GM23338 (cell line): ENCODE measurements around the gene PTPRE. TPM values are rescaled to one million over a fixed set of nuclear protein-coding genes. Genes with fewer than 3 reads are reported as not detected.

Experiments used
- ATAC-seq: fragments of 200-7000 bp; cut with Tn5 transposase; 3 replicates; pipeline ENCODE4 v1.9.1; 2020
- DNase-seq: peaks from one replicate; pipeline ENCODE4 v3.0.0-alpha.2; 2015; ENCODE audit warnings: low spot score
- H2AFZ ChIP-seq: fragments of 200-600 bp; sonication (generic); 2 replicates; pipeline ENCODE4 v1.8.0; 2016; ENCODE audit warnings: antibody characterized with exemption, mild to moderate bottlenecking, moderate library complexity
- H3F3A ChIP-seq: fragments of 200-600 bp; sonication (generic); replicated peaks from 2 replicates; pipeline ENCODE4 v1.8.0; 2017; ENCODE audit warnings: antibody characterized with exemption, mixed run types, low read depth
- H3K27ac ChIP-seq: fragments of 200-600 bp; sonication (generic); 2 replicates; pipeline ENCODE4 v1.6.1; 2016; ENCODE audit warnings: low read depth
- H3K27me3 ChIP-seq: fragments of 200-600 bp; sonication (generic); 2 replicates; pipeline ENCODE4 v1.8.0; 2016; ENCODE audit warnings: mild to moderate bottlenecking, mixed run types, moderate library complexity; ENCODE audit not compliant: insufficient read depth
- H3K36me3 ChIP-seq: fragments of 200-600 bp; sonication (generic); 2 replicates; pipeline ENCODE4 v1.8.0; 2016; ENCODE audit warnings: mild to moderate bottlenecking; ENCODE audit not compliant: insufficient read depth
- H3K4me1 ChIP-seq: fragments of 200-600 bp; sonication (generic); 2 replicates; pipeline ENCODE4 v1.8.0; 2016; ENCODE audit warnings: mild to moderate bottlenecking, moderate library complexity; ENCODE audit not compliant: insufficient read depth
- H3K4me2 ChIP-seq: fragments of 200-600 bp; sonication (generic); 2 replicates; pipeline ENCODE4 v1.7.1; 2017; ENCODE audit warnings: mixed run types
- H3K4me3 ChIP-seq: fragments of 200-600 bp; sonication (generic); 2 replicates; pipeline ENCODE4 v1.6.1; 2016; ENCODE audit warnings: mixed run types
- H3K79me2 ChIP-seq: fragments of 200-600 bp; sonication (generic); replicated peaks from 2 replicates; pipeline ENCODE4 v1.8.0; 2017; ENCODE audit warnings: mild to moderate bottlenecking; ENCODE audit not compliant: insufficient read depth
- H3K9me2 ChIP-seq: fragments of 200-600 bp; sonication (generic); 2 replicates; pipeline ENCODE4 v1.8.0; 2017; ENCODE audit not compliant: insufficient read depth
- H4K20me1 ChIP-seq: fragments of 200-600 bp; sonication (generic); replicated peaks from 2 replicates; pipeline ENCODE4 v1.8.0; 2017; ENCODE audit warnings: mild to moderate bottlenecking; ENCODE audit not compliant: insufficient read depth
- H3K27ac Mint-ChIP-seq: 2 replicates; pipeline ENCODE4 v1.8.0; 2020; ENCODE audit warnings: inconsistent platforms, mild to moderate bottlenecking, moderate library complexity, mixed read lengths
- H3K27me3 Mint-ChIP-seq: 3 replicates; pipeline ENCODE4 v1.8.0; 2022; ENCODE audit warnings: low read depth, mild to moderate bottlenecking, moderate library complexity, mixed read lengths, inconsistent platforms; ENCODE audit not compliant: insufficient read depth, poor library complexity
- H3K36me3 Mint-ChIP-seq: 3 replicates; pipeline ENCODE4 v1.8.0; 2021; ENCODE audit warnings: low read depth, mild to moderate bottlenecking, inconsistent platforms, moderate library complexity, mixed read lengths
- H3K4me1 Mint-ChIP-seq: 3 replicates; pipeline ENCODE4 v1.8.0; 2020; ENCODE audit warnings: mild to moderate bottlenecking, inconsistent platforms, mixed read lengths
- H3K4me3 Mint-ChIP-seq: 3 replicates; pipeline ENCODE4 v1.8.0; 2021; ENCODE audit warnings: moderate library complexity, mild to moderate bottlenecking, inconsistent platforms, mixed read lengths
- H3K9me3 Mint-ChIP-seq: 3 replicates; pipeline ENCODE4 v1.8.0; 2020; ENCODE audit warnings: moderate library complexity, mild to moderate bottlenecking, inconsistent platforms, mixed read lengths
- JUNB ChIP-seq: IDR thresholded peaks from one replicate; pipeline ENCODE4 v1.6.1; 2016; ENCODE audit warnings: antibody characterized with exemption; ENCODE audit not compliant: unreplicated experiment
- ZNF331 ChIP-seq: fragments of 250-450 bp; sonication (Bioruptor Pico); IDR thresholded peaks from 2 replicates; pipeline ENCODE4 v1.5.0; 2020; ENCODE audit warnings: low read depth, mild to moderate bottlenecking, moderate library complexity
- polyA plus RNA-seq: library from polyadenylated mRNA; unstranded; fragments of >200 nt; fragmentation: Nextera tagmentation; extraction: Ambion mirVana; gene quantifications from 2 replicates; pipeline ENCODE4 v1.2.1, GENCODE V29; 2016
- total RNA-seq: library from RNA; depleted of rRNA; stranded (reverse); fragments of >200 nt; shearing (Covaris generic); gene quantifications from 2 replicates; pipeline ENCODE4 v1.2.3, GENCODE V29; 2014
- TF ChIP-seq, protein P1 (sequence below): IDR thresholded peaks from one replicate; pipeline ENCODE4 v1.6.1; 2018; ENCODE audit warnings: antibody characterized with exemption; ENCODE audit not compliant: unreplicated experiment
- TF ChIP-seq, protein P2 (sequence below), 2 experiments: fragments of 200-600 bp in 1 of 2; sonication (generic) in 1 of 2; conservative IDR thresholded peaks; 2 replicates each; pipeline versions ENCODE4 v1.5.1 to v1.6.1; 2016 to 2017; ENCODE audit warnings: antibody characterized with exemption in 2 of 2, low read depth in 2 of 2, mild to moderate bottlenecking in 2 of 2, moderate library complexity in 1 of 2
- TF ChIP-seq, protein P3 (sequence below): IDR thresholded peaks from 2 replicates; pipeline ENCODE4 v1.6.1; 2016; ENCODE audit warnings: antibody characterized with exemption
- TF ChIP-seq, protein P4 (sequence below): fragments of 250-450 bp; sonication (Bioruptor Pico); IDR thresholded peaks from 2 replicates; pipeline ENCODE4 v1.5.0; 2020; ENCODE audit warnings: mild to moderate bottlenecking, moderate library complexity

The PTPRE gene
- total and polyA plus RNA-seq, 2 experiments from 2014 or later: 0.34 to 0.42 TPM

DNA sequence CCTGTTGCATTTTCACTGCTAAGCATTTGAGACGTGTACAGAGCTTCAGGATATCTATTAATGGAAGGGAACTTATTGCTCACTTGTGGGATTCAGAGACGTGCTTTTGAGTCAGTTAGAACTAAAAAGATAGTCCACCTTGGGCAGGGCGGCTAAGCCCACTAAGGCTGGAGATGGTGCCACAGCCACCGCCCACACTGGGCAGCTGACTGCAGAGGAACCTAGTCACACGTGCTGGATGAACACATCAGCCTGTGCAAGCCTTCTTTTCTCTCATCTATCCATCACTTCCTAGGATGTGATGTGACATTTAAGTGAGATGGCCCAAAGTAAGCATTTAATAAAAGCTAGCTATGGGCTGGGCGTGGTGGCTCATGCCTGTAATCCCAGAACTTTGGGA, 78.0 kb downstream of the PTPRE start (continued):
- TF ChIP-seq, protein P1, sequence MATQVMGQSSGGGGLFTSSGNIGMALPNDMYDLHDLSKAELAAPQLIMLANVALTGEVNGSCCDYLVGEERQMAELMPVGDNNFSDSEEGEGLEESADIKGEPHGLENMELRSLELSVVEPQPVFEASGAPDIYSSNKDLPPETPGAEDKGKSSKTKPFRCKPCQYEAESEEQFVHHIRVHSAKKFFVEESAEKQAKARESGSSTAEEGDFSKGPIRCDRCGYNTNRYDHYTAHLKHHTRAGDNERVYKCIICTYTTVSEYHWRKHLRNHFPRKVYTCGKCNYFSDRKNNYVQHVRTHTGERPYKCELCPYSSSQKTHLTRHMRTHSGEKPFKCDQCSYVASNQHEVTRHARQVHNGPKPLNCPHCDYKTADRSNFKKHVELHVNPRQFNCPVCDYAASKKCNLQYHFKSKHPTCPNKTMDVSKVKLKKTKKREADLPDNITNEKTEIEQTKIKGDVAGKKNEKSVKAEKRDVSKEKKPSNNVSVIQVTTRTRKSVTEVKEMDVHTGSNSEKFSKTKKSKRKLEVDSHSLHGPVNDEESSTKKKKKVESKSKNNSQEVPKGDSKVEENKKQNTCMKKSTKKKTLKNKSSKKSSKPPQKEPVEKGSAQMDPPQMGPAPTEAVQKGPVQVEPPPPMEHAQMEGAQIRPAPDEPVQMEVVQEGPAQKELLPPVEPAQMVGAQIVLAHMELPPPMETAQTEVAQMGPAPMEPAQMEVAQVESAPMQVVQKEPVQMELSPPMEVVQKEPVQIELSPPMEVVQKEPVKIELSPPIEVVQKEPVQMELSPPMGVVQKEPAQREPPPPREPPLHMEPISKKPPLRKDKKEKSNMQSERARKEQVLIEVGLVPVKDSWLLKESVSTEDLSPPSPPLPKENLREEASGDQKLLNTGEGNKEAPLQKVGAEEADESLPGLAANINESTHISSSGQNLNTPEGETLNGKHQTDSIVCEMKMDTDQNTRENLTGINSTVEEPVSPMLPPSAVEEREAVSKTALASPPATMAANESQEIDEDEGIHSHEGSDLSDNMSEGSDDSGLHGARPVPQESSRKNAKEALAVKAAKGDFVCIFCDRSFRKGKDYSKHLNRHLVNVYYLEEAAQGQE: no peak
- no peak for TF ChIP-seq ZNF331 (CRISPR knock-in tag)

DNA sequence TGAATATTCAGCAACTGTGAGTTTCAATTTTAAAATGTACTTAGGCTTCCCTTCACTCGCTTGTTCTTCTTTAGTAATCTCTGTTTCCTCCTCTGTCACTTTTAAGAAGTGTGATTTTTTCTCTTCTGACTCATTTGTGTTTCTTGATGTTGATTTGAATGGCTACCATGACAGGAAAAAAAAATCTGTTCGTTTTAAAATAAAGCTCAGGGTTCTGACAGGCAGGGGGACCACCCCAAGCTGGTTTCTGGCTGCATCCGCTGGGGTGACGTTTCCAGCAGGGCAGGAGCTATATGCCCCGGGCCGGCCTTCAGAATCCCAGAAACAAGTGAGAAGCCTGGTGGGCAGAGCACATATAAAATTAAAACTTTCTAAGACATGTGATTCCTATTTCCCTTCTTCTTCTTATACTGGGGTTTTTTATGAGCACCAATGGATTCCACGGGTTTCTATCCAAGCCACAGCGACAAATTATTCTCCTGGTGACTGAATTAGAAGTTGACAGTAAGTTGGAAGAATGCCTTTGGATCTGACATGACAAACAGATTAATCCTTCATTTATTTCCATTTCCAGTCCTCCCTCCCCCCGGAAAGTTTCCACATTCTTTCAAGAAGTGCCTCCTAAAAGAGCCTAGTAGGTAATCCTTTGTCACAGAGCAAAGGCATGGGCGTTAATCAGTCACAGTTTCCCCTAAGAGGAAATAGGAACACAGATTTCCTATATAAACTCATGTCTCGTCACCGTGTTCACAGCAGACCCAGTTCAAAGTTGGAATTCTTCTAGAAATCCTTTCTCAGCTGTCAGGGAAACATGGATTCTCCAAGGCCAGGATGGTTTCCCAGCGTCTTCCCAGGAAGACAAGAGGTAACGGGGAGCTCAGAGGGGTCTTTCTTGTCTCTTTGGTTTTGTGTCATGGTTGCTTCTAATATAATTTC, 79.9 kb downstream of the PTPRE start:
- no peaks in the 10 kb centered on the region for H3K79me2 ChIP-seq
- H3K4me2 ChIP-seq: no peak overlapping the region
- no peak overlapping the region for H3K4me3 ChIP-seq
- H3K27ac ChIP-seq: no peak overlapping the region
- no peaks in the 10 kb centered on the region for H4K20me1 ChIP-seq
- H3K9me3 Mint-ChIP-seq: 0 out of 3 replicates have a peak, but pooled peaks cover 2% of the 10 kb centered on the region
- DNase-seq: no peak
- no peak overlapping the region for H2AFZ ChIP-seq
- H3K27ac Mint-ChIP-seq: no peak overlapping the region
- H3K36me3 Mint-ChIP-seq: no peaks in the 10 kb centered on the region
- no peaks in the 10 kb centered on the region for H3K36me3 ChIP-seq
- no peaks in the 10 kb centered on the region; the same call in 2 of the 3 replicates for H3K4me1 Mint-ChIP-seq
- H3K27me3 ChIP-seq: no peaks in the 10 kb centered on the region
- no peak overlapping the region for H3K4me3 Mint-ChIP-seq
- H3K9me2 ChIP-seq: no peaks in the 10 kb centered on the region
- no peaks in the 10 kb centered on the region for H3F3A ChIP-seq
- H3K4me1 ChIP-seq: no peaks in the 10 kb centered on the region
- ATAC-seq: no peak
- H3K27me3 Mint-ChIP-seq: peaks cover 2% of the 10 kb centered on the region
- TF ChIP-seq, protein P2, sequence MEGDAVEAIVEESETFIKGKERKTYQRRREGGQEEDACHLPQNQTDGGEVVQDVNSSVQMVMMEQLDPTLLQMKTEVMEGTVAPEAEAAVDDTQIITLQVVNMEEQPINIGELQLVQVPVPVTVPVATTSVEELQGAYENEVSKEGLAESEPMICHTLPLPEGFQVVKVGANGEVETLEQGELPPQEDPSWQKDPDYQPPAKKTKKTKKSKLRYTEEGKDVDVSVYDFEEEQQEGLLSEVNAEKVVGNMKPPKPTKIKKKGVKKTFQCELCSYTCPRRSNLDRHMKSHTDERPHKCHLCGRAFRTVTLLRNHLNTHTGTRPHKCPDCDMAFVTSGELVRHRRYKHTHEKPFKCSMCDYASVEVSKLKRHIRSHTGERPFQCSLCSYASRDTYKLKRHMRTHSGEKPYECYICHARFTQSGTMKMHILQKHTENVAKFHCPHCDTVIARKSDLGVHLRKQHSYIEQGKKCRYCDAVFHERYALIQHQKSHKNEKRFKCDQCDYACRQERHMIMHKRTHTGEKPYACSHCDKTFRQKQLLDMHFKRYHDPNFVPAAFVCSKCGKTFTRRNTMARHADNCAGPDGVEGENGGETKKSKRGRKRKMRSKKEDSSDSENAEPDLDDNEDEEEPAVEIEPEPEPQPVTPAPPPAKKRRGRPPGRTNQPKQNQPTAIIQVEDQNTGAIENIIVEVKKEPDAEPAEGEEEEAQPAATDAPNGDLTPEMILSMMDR (conservative IDR thresholded peaks at IDR 0.05; ENCODE audit: low read depth in 2 of 2): no peak
- TF ChIP-seq ZNF331 (CRISPR knock-in tag): no peak
- TF ChIP-seq, protein P3, sequence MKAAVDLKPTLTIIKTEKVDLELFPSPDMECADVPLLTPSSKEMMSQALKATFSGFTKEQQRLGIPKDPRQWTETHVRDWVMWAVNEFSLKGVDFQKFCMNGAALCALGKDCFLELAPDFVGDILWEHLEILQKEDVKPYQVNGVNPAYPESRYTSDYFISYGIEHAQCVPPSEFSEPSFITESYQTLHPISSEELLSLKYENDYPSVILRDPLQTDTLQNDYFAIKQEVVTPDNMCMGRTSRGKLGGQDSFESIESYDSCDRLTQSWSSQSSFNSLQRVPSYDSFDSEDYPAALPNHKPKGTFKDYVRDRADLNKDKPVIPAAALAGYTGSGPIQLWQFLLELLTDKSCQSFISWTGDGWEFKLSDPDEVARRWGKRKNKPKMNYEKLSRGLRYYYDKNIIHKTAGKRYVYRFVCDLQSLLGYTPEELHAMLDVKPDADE: no peak
- TF ChIP-seq, protein P4, sequence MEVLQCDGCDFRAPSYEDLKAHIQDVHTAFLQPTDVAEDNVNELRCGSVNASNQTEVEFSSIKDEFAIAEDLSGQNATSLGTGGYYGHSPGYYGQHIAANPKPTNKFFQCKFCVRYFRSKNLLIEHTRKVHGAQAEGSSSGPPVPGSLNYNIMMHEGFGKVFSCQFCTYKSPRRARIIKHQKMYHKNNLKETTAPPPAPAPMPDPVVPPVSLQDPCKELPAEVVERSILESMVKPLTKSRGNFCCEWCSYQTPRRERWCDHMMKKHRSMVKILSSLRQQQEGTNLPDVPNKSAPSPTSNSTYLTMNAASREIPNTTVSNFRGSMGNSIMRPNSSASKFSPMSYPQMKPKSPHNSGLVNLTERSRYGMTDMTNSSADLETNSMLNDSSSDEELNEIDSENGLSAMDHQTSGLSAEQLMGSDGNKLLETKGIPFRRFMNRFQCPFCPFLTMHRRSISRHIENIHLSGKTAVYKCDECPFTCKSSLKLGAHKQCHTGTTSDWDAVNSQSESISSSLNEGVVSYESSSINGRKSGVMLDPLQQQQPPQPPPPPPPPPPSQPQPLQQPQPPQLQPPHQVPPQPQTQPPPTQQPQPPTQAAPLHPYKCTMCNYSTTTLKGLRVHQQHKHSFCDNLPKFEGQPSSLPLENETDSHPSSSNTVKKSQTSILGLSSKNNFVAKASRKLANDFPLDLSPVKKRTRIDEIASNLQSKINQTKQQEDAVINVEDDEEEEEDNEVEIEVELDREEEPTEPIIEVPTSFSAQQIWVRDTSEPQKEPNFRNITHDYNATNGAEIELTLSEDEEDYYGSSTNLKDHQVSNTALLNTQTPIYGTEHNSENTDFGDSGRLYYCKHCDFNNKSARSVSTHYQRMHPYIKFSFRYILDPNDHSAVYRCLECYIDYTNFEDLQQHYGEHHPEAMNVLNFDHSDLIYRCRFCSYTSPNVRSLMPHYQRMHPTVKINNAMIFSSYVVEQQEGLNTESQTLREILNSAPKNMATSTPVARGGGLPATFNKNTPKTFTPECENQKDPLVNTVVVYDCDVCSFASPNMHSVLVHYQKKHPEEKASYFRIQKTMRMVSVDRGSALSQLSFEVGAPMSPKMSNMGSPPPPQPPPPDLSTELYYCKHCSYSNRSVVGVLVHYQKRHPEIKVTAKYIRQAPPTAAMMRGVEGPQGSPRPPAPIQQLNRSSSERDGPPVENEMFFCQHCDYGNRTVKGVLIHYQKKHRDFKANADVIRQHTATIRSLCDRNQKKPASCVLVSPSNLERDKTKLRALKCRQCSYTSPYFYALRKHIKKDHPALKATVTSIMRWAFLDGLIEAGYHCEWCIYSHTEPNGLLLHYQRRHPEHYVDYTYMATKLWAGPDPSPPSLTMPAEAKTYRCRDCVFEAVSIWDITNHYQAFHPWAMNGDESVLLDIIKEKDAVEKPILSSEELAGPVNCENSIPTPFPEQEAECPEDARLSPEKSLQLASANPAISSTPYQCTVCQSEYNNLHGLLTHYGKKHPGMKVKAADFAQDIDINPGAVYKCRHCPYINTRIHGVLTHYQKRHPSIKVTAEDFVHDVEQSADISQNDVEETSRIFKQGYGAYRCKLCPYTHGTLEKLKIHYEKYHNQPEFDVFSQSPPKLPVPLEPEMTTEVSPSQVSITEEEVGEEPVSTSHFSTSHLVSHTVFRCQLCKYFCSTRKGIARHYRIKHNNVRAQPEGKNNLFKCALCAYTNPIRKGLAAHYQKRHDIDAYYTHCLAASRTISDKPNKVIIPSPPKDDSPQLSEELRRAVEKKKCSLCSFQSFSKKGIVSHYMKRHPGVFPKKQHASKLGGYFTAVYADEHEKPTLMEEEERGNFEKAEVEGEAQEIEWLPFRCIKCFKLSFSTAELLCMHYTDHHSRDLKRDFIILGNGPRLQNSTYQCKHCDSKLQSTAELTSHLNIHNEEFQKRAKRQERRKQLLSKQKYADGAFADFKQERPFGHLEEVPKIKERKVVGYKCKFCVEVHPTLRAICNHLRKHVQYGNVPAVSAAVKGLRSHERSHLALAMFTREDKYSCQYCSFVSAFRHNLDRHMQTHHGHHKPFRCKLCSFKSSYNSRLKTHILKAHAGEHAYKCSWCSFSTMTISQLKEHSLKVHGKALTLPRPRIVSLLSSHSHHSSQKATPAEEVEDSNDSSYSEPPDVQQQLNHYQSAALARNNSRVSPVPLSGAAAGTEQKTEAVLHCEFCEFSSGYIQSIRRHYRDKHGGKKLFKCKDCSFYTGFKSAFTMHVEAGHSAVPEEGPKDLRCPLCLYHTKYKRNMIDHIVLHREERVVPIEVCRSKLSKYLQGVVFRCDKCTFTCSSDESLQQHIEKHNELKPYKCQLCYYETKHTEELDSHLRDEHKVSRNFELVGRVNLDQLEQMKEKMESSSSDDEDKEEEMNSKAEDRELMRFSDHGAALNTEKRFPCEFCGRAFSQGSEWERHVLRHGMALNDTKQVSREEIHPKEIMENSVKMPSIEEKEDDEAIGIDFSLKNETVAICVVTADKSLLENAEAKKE (CRISPR knock-in tag): no peak
- no peak for TF ChIP-seq JUNB
